SJSA1 (cell line): ENCODE measurements around the gene CAMP. TPM values are rescaled to one million over a fixed set of nuclear protein-coding genes. Genes with fewer than 3 reads are reported as not detected.

ENCODE experiments used
- DNase-seq, 2 experiments: peaks; one replicate each; pipeline ENCODE4 v3.0.0-alpha.2; 2015 to 2020; ENCODE audit warnings: low spot score in 2 of 2, low read depth in 1 of 2
- H3K27ac ChIP-seq: fragments of 250-450 bp; sonication (Bioruptor Pico); 2 replicates; pipeline ENCODE4 v1.5.1; 2020; ENCODE audit warnings: mild to moderate bottlenecking, moderate library complexity
- H3K27me3 ChIP-seq: fragments of 250-450 bp; sonication (Bioruptor Pico); replicated peaks from 2 replicates; pipeline ENCODE4 v1.5.1; 2020; ENCODE audit warnings: mild to moderate bottlenecking, moderate library complexity
- H3K36me3 ChIP-seq: fragments of 250-450 bp; sonication (Bioruptor Pico); 2 replicates; pipeline ENCODE4 v1.5.1; 2020; ENCODE audit warnings: mild to moderate bottlenecking
- H3K4me1 ChIP-seq: fragments of 250-450 bp; sonication (Bioruptor Pico); replicated peaks from 2 replicates; pipeline ENCODE4 v1.6.1; 2021; ENCODE audit warnings: mild to moderate bottlenecking
- H3K4me3 ChIP-seq: fragments of 250-450 bp; sonication (Bioruptor Pico); 2 replicates; pipeline ENCODE4 v1.5.1; 2020; ENCODE audit warnings: mild to moderate bottlenecking
- H3K9me3 ChIP-seq: fragments of 250-450 bp; sonication (Bioruptor Pico); replicated peaks from 2 replicates; pipeline ENCODE4 v1.5.1; 2020; ENCODE audit warnings: mild to moderate bottlenecking
- total RNA-seq: library from RNA; depleted of rRNA; stranded (reverse); fragments of >200 nt; shearing (Covaris generic); gene quantifications from 2 replicates; pipeline ENCODE4 v1.2.3, GENCODE V29; 2014

CAMP gene
- total RNA-seq, 1 experiment from 2014 or later: not detected

- Histone ChIP-seq H3K27me3 (no peaks in the 10 kb centered on the region; the same call in 1 of the 2 replicates), H3K36me3 (no peaks in the 10 kb centered on the region), H3K4me3 (no peak overlapping the region), H3K4me1 (no peaks in the 10 kb centered on the region), H3K27ac (no peak overlapping the region), H3K9me3 (no peaks in the 10 kb centered on the region)
- no peak for DNase-seq
These were observed 2.5 kb upstream of the CAMP start for GRCh38 chr3:48220746-48221145.

GRCh38 chr3:48225587-48225986 lies 2.3 kb downstream of the CAMP start:
- Histone ChIP-seq H3K4me3 (no peak overlapping the region), H3K4me1 (no peaks in the 10 kb centered on the region), H3K27me3 (no peaks in the 10 kb centered on the region; the same call in 1 of the 2 replicates), H3K27ac (no peak overlapping the region), H3K9me3 (no peaks in the 10 kb centered on the region), H3K36me3 (no peaks in the 10 kb centered on the region)
- no peak for DNase-seq

- Histone ChIP-seq H3K36me3 (no peaks in the 10 kb centered on the region), H3K9me3 (no peaks in the 10 kb centered on the region; the same call in 1 of the 2 replicates), H3K4me1 (peaks cover 11% of the 10 kb centered on the region), H3K27ac (no peak overlapping the region), H3K4me3 (no peak overlapping the region), H3K27me3 (no peaks in the 10 kb centered on the region; the same call in 1 of the 2 replicates)
- DNase-seq: no peak
These were observed 3.6 kb downstream of the CAMP start for GRCh38 chr3:48226939-48227338.

- DNase-seq: no peak
These were observed 8.9 kb downstream of the CAMP start for GRCh38 chr3:48232232-48232631.

GRCh38 chr3:48232734-48233133 lies 9.4 kb downstream of the CAMP start:
- Histone ChIP-seq H3K9me3 (no peaks in the 10 kb centered on the region; the same call in 1 of the 2 replicates), H3K4me1 (peaks cover 18% of the 10 kb centered on the region), H3K27me3 (no peaks in the 10 kb centered on the region), H3K27ac (no peak overlapping the region), H3K36me3 (no peaks in the 10 kb centered on the region), H3K4me3 (no peak overlapping the region)
- peak; percentile 12 to 50 for DNase-seq

More at GRCh38 chr3:48232232-48232631, 8.9 kb downstream of the CAMP start:
- no peak overlapping the region for H3K27ac ChIP-seq
- H3K27me3 ChIP-seq: no peaks in the 10 kb centered on the region
- no peaks in the 10 kb centered on the region for H3K36me3 ChIP-seq
- no peaks in the 10 kb centered on the region; the same call in 1 of the 2 replicates for H3K9me3 ChIP-seq
- H3K4me3 ChIP-seq: no peak overlapping the region
- H3K4me1 ChIP-seq: peaks cover 18% of the 10 kb centered on the region

GRCh38 chr3:48233542-48233941 lies 10.2 kb downstream of the CAMP start:
- Histone ChIP-seq H3K27ac (no peak overlapping the region), H3K9me3 (no peaks in the 10 kb centered on the region; the same call in 1 of the 2 replicates)
- DNase-seq: no peak

GRCh38 chr3:48236531-48236930 lies 13.2 kb downstream of the CAMP start:
- no peak overlapping the region for H3K4me3 ChIP-seq
- no peak overlapping the region for H3K27ac ChIP-seq
- no peaks in the 10 kb centered on the region; the same call in 1 of the 2 replicates for H3K9me3 ChIP-seq
- H3K36me3 ChIP-seq: no peaks in the 10 kb centered on the region
- H3K4me1 ChIP-seq: peaks cover 14% of the 10 kb centered on the region
- no peaks in the 10 kb centered on the region for H3K27me3 ChIP-seq
- no peak for DNase-seq

More at GRCh38 chr3:48233542-48233941, 10.2 kb downstream of the CAMP start:
- Histone ChIP-seq H3K27me3 (no peaks in the 10 kb centered on the region), H3K4me1 (peaks cover 18% of the 10 kb centered on the region), H3K36me3 (no peaks in the 10 kb centered on the region), H3K4me3 (no peak overlapping the region)

GRCh38 chr3:48238531-48239085 lies 15.3 kb downstream of the CAMP start:
- no peak for DNase-seq
- no peak overlapping the region for H3K27ac ChIP-seq
- H3K36me3 ChIP-seq: no peaks in the 10 kb centered on the region
- no peak overlapping the region for H3K4me3 ChIP-seq
- H3K4me1 ChIP-seq: 0 out of 2 replicates have a peak, but pooled peaks cover 2% of the 10 kb centered on the region
- H3K27me3 ChIP-seq: no peaks in the 10 kb centered on the region
- H3K9me3 ChIP-seq: no peaks in the 10 kb centered on the region

- Histone ChIP-seq H3K4me3 (peak overlapping the region; percentile 62), H3K36me3 (no peaks in the 10 kb centered on the region), H3K4me1 (0 out of 2 replicates have a peak, but pooled peaks cover 2% of the 10 kb centered on the region), H3K27me3 (no peaks in the 10 kb centered on the region), H3K9me3 (no peaks in the 10 kb centered on the region), H3K27ac (no peak overlapping the region)
- DNase-seq: peak in 1 of 2 experiments; percentile 6
These were observed 17.0 kb downstream of the CAMP start for GRCh38 chr3:48240000-48240963.

GRCh38 chr3:48241796-48242455 lies 18.6 kb downstream of the CAMP start:
- H3K27ac ChIP-seq: no peak overlapping the region
- 0 out of 2 replicates have a peak, but pooled peaks cover 2% of the 10 kb centered on the region for H3K4me1 ChIP-seq
- H3K4me3 ChIP-seq: peak overlapping the region; percentile 62
- H3K27me3 ChIP-seq: no peaks in the 10 kb centered on the region
- H3K9me3 ChIP-seq: no peaks in the 10 kb centered on the region
- no peak for DNase-seq
- no peaks in the 10 kb centered on the region for H3K36me3 ChIP-seq

- H3K4me3 ChIP-seq: no peak overlapping the region
- no peaks in the 10 kb centered on the region for H3K36me3 ChIP-seq
- no peak for DNase-seq
- H3K27ac ChIP-seq: no peak overlapping the region
- no peaks in the 10 kb centered on the region for H3K27me3 ChIP-seq
- 0 out of 2 replicates have a peak, but pooled peaks cover 2% of the 10 kb centered on the region for H3K4me1 ChIP-seq
- no peaks in the 10 kb centered on the region for H3K9me3 ChIP-seq
These were observed 20.6 kb downstream of the CAMP start for GRCh38 chr3:48243886-48244285.

GRCh38 chr3:48244461-48244860 lies 21.2 kb downstream of the CAMP start:
- H3K27me3 ChIP-seq: no peaks in the 10 kb centered on the region
- H3K9me3 ChIP-seq: no peaks in the 10 kb centered on the region
- H3K36me3 ChIP-seq: no peaks in the 10 kb centered on the region
- no peak for DNase-seq
- no peak overlapping the region for H3K27ac ChIP-seq
- H3K4me3 ChIP-seq: no peak overlapping the region
- 0 out of 2 replicates have a peak, but pooled peaks cover 2% of the 10 kb centered on the region for H3K4me1 ChIP-seq

- H3K4me1 ChIP-seq: 0 out of 2 replicates have a peak, but pooled peaks cover 2% of the 10 kb centered on the region
- no peak overlapping the region for H3K4me3 ChIP-seq
- DNase-seq: no peak
- no peaks in the 10 kb centered on the region for H3K9me3 ChIP-seq
- H3K27me3 ChIP-seq: no peaks in the 10 kb centered on the region
- H3K27ac ChIP-seq: no peak overlapping the region
- no peaks in the 10 kb centered on the region for H3K36me3 ChIP-seq
These were observed 21.8 kb downstream of the CAMP start for GRCh38 chr3:48245136-48245535.
